Measurements from ENCODE around the gene NUDT16L1. TPM values are rescaled to one million over a fixed set of nuclear protein-coding genes. Genes with fewer than 3 reads are reported as not detected.

NUDT16L1 gene
- total RNA-seq, 2 experiments from 2014 or later: 14.9 to 15.9 TPM

- Histone ChIP-seq H3K36me3 (ENCODE audit: insufficient read depth, low read length) (peaks cover 39% of the 10 kb centered on the region; the same call in 1 of the 2 replicates), H3K79me2 (ENCODE audit: insufficient read depth, low read depth, low read length) (no peaks in the 10 kb centered on the region), H2AFZ (ENCODE audit: low read length) (no peak overlapping the region), H3K27ac (ENCODE audit: low read depth, low read length, poor library complexity, severe bottlenecking) (no peak overlapping the region), H4K20me1 (ENCODE audit: insufficient read depth, low read length) (no peaks in the 10 kb centered on the region), H3K9me3 (ENCODE audit: low read length) (no peaks in the 10 kb centered on the region), H3K4me3 (ENCODE audit: low read depth, low read length, poor library complexity, severe bottlenecking) (no peak overlapping the region), H3K9me2 (ENCODE audit: insufficient read depth, low read length) (no peaks in the 10 kb centered on the region), H3K4me2 (ENCODE audit: low read length) (no peak overlapping the region), H3K4me1 (ENCODE audit: insufficient read depth, low read length, poor library complexity, severe bottlenecking) (no peaks in the 10 kb centered on the region)
- BruUV-seq (replicated peaks): no TSS peak
- TF ChIP-seq, protein P1, sequence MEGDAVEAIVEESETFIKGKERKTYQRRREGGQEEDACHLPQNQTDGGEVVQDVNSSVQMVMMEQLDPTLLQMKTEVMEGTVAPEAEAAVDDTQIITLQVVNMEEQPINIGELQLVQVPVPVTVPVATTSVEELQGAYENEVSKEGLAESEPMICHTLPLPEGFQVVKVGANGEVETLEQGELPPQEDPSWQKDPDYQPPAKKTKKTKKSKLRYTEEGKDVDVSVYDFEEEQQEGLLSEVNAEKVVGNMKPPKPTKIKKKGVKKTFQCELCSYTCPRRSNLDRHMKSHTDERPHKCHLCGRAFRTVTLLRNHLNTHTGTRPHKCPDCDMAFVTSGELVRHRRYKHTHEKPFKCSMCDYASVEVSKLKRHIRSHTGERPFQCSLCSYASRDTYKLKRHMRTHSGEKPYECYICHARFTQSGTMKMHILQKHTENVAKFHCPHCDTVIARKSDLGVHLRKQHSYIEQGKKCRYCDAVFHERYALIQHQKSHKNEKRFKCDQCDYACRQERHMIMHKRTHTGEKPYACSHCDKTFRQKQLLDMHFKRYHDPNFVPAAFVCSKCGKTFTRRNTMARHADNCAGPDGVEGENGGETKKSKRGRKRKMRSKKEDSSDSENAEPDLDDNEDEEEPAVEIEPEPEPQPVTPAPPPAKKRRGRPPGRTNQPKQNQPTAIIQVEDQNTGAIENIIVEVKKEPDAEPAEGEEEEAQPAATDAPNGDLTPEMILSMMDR (conservative IDR thresholded peaks at IDR 0.05; ENCODE audit: low read length): no peak
- TF ChIP-seq EZH2phosphoT487 (IDR thresholded peaks at IDR 0.05; ENCODE audit: borderline replicate concordance, low read depth, low read length): no peak
- POLR2A ChIA-PET: no interaction called here
- no peak for DNase-seq (ENCODE audit: low spot score)
- intact Hi-C loops (cut with micrococcal nuclease; ENCODE audit: unreplicated experiment): no loop called here
- CTCF ChIA-PET (ENCODE audit: unreplicated experiment): no interaction called here
Measured at GRCh38 chr16:4704491-4704890, 11.1 kb downstream of the NUDT16L1 start.

- TF ChIP-seq, protein P1 (conservative IDR thresholded peaks at IDR 0.05; ENCODE audit: low read length): no peak
- TF ChIP-seq EZH2phosphoT487 (IDR thresholded peaks at IDR 0.05; ENCODE audit: borderline replicate concordance, low read depth, low read length): no peak
- no TSS peak for BruUV-seq (replicated peaks)
- Histone ChIP-seq H3K27ac (ENCODE audit: low read depth, low read length, poor library complexity, severe bottlenecking) (no peak overlapping the region), H3K4me2 (ENCODE audit: low read length) (no peak overlapping the region), H3K79me2 (ENCODE audit: insufficient read depth, low read depth, low read length) (no peaks in the 10 kb centered on the region), H3K36me3 (ENCODE audit: insufficient read depth, low read length) (peaks cover 39% of the 10 kb centered on the region; the same call in 1 of the 2 replicates), H2AFZ (ENCODE audit: low read length) (no peak overlapping the region), H3K4me1 (ENCODE audit: insufficient read depth, low read length, poor library complexity, severe bottlenecking) (no peaks in the 10 kb centered on the region), H3K9me3 (ENCODE audit: low read length) (no peaks in the 10 kb centered on the region), H3K9me2 (ENCODE audit: insufficient read depth, low read length) (no peaks in the 10 kb centered on the region), H4K20me1 (ENCODE audit: insufficient read depth, low read length) (no peaks in the 10 kb centered on the region), H3K4me3 (ENCODE audit: low read depth, low read length, poor library complexity, severe bottlenecking) (no peak overlapping the region)
- no peak for DNase-seq (ENCODE audit: low spot score)
- CTCF ChIA-PET (ENCODE audit: unreplicated experiment): no interaction called here
- intact Hi-C loops (cut with micrococcal nuclease; ENCODE audit: unreplicated experiment): no loop called here
- POLR2A ChIA-PET: no interaction called here
Measured at GRCh38 chr16:4704913-4705312, 11.6 kb downstream of the NUDT16L1 start.

GRCh38 chr16:4706871-4707270 is 13.5 kb downstream of the NUDT16L1 start:
- no peak overlapping the region for H3K4me2 ChIP-seq (ENCODE audit: low read length)
- CTCF ChIA-PET (ENCODE audit: unreplicated experiment): no interaction called here
- no peaks in the 10 kb centered on the region for H3K9me3 ChIP-seq (ENCODE audit: low read length)
- TF ChIP-seq, protein P1 (conservative IDR thresholded peaks at IDR 0.05; ENCODE audit: low read length): no peak
- TF ChIP-seq EZH2phosphoT487 (IDR thresholded peaks at IDR 0.05; ENCODE audit: borderline replicate concordance, low read depth, low read length): no peak
- no peak overlapping the region for H3K4me3 ChIP-seq (ENCODE audit: low read depth, low read length, poor library complexity, severe bottlenecking)
- no peaks in the 10 kb centered on the region for H3K9me2 ChIP-seq (ENCODE audit: insufficient read depth, low read length)
- BruUV-seq (replicated peaks): no TSS peak
- POLR2A ChIA-PET: interaction anchor here (0.7 to 1.5 kb wide), 2 partner anchors 27 to 339 kb away, joined by 4 to 5 read pairs; partner anchors contain the start of genes ANKS3 and DNAAF8
- DNase-seq (ENCODE audit: low spot score): no peak
- H3K4me1 ChIP-seq (ENCODE audit: insufficient read depth, low read length, poor library complexity, severe bottlenecking): no peaks in the 10 kb centered on the region
- no peak overlapping the region for H2AFZ ChIP-seq (ENCODE audit: low read length)
- no peak overlapping the region for H3K27ac ChIP-seq (ENCODE audit: low read depth, low read length, poor library complexity, severe bottlenecking)
- intact Hi-C loops (cut with micrococcal nuclease; ENCODE audit: unreplicated experiment): no loop called here
- H4K20me1 ChIP-seq (ENCODE audit: insufficient read depth, low read length): no peaks in the 10 kb centered on the region
- no peaks in the 10 kb centered on the region for H3K79me2 ChIP-seq (ENCODE audit: insufficient read depth, low read depth, low read length)
- peaks cover 37% of the 10 kb centered on the region; the same call in 1 of the 2 replicates for H3K36me3 ChIP-seq (ENCODE audit: insufficient read depth, low read length)
